Thoracic aorta (tissue), 2 donors: ENCODE data around the gene NEK9. TPM values are rescaled to one million over a fixed set of nuclear protein-coding genes. Genes with fewer than 3 reads are reported as not detected.

Experiments
- ATAC-seq: fragments of 150-250 bp; one replicate; pipeline ENCODE4 v1.8.0; 2017; ENCODE audit warnings: low read depth; ENCODE audit not compliant: insufficient number of reproducible peaks, low FRiP score
- DNase-seq: peaks from one replicate; pipeline ENCODE4 v3.0.0-alpha.2; 2020; ENCODE audit warnings: low spot score
- H3K27ac ChIP-seq, 2 donors: fragments of 200-600 bp; sonication (generic); 1 replicate in 1 of 2; 2 replicates in 1 of 2; pipeline ENCODE4 v1.5.1; 2016; ENCODE audit warnings: mild to moderate bottlenecking in 2 of 2, moderate library complexity in 2 of 2
- H3K27me3 ChIP-seq: fragments of 200-600 bp; sonication (generic); replicated peaks from 2 replicates; pipeline ENCODE4 v1.6.0; 2016; ENCODE audit warnings: mild to moderate bottlenecking; ENCODE audit not compliant: insufficient read depth
- H3K36me3 ChIP-seq: fragments of 200-600 bp; sonication (generic); one replicate; pipeline ENCODE4 v1.5.1; 2016
- H3K4me1 ChIP-seq, 2 donors: fragments of 200-600 bp; sonication (generic); 1 replicate in 1 of 2; 2 replicates in 1 of 2; pipeline versions ENCODE4 v1.5.1 to v1.6.0; 2016; ENCODE audit warnings: low read depth in 2 of 2, mild to moderate bottlenecking in 1 of 2; ENCODE audit not compliant: control insufficient read depth in 1 of 2
- H3K4me3 ChIP-seq: fragments of 200-600 bp; sonication (generic); 2 replicates; pipeline ENCODE4 v1.5.1; 2016; ENCODE audit warnings: mild to moderate bottlenecking
- H3K9me3 ChIP-seq: fragments of 200-600 bp; sonication (generic); 2 replicates; pipeline ENCODE4 v1.5.1; 2016
- total RNA-seq, 2 donors: library from RNA; depleted of rRNA; stranded (reverse); fragments of >200 nt; gene quantifications; one replicate each; pipeline versions ENCODE4 v1.1.0 to v1.2.3, GENCODE V29; 2016
- TF ChIP-seq, protein P1 (sequence below): fragments of 200-600 bp; sonication (generic); IDR thresholded peaks from one replicate; pipeline ENCODE4 v1.5.1; 2019; ENCODE audit warnings: antibody characterized with exemption

Gene NEK9
- total RNA-seq, 2 donors from 2014 or later: 51.3 to 65.3 TPM

DNA sequence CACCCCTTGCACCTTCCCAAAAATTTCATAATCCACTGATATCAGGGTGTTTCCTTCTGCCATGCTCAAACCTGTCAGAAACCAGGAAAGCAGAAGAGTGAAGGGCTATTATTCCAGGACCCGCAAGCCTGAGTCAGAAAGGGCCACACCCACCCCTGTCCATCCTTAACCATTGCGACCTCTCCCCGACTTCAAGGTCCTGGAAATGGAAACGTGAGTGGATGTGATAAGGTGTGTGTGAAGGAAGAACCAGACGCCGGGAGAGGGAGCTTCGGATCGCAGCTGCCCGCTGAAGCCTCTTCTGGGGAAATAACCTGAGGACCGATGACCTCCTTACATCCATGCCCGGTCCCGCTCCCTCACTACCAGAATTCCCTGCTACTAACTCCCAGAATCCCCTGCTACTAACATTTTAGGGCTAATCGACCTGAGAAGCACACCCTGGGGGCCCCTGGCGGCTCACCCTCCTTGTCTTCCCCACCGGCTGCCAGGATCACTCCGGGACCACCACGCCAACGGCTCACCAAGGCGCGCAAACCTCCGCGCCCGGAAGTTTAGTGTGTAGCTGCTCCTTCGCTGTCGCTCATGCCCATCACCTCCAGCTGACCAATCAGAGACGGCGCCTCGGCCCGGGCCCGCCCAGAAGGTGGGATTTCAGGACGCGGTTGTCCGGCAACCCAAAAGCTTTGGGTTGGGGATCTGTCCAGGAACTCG lies 63.2 kb downstream of the NEK9 start, which contains the start of gene ACYP1:
TSS of gene ACYP1 (minus strand) at position 534 of the 714 bp plus-strand sequence. CDS start at position 63, 471 bp downstream.
- TF ChIP-seq, protein P1, sequence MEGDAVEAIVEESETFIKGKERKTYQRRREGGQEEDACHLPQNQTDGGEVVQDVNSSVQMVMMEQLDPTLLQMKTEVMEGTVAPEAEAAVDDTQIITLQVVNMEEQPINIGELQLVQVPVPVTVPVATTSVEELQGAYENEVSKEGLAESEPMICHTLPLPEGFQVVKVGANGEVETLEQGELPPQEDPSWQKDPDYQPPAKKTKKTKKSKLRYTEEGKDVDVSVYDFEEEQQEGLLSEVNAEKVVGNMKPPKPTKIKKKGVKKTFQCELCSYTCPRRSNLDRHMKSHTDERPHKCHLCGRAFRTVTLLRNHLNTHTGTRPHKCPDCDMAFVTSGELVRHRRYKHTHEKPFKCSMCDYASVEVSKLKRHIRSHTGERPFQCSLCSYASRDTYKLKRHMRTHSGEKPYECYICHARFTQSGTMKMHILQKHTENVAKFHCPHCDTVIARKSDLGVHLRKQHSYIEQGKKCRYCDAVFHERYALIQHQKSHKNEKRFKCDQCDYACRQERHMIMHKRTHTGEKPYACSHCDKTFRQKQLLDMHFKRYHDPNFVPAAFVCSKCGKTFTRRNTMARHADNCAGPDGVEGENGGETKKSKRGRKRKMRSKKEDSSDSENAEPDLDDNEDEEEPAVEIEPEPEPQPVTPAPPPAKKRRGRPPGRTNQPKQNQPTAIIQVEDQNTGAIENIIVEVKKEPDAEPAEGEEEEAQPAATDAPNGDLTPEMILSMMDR: no peak
- H3K4me1 ChIP-seq: peaks cover 3 to 24% of the 10 kb centered on the region in 2 donors
- DNase-seq: peak; percentile 70
- peak; percentile 77 for ATAC-seq
- peak within 1 kb of the TSS; percentile 86 for H3K4me3 ChIP-seq
- peak within 1 kb of the TSS; percentile 5 to 51 for H3K27ac ChIP-seq
- H3K9me3 ChIP-seq: no peaks in the 10 kb centered on the region
- H3K27me3 ChIP-seq: no peaks in the 10 kb centered on the region
- no peaks in the 10 kb centered on the region for H3K36me3 ChIP-seq

DNA sequence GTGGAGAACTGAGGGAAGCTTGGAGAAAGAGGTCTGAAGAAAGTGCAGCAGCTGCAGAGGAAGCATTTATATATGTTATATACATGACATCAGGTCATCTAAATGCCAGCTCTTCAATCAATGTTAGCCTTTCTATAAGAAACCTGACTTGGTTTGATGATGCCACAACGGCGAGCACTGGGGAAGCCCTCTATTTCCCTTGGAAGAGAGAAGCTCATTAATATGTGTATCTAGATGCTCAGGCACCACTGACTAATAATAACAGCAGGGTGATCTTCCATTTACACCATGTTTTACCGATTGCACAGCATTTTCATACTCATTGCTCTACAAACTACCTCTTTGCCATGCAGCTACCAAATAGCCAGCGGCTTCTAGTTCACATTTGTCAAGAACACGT lies 63.8 kb downstream of the NEK9 start:
- Histone ChIP-seq H3K27ac (no peak overlapping the region), H3K27me3 (no peaks in the 10 kb centered on the region), H3K4me3 (peak overlapping the region; percentile 86), H3K4me1 (peaks cover 3 to 18% of the 10 kb centered on the region in 2 donors), H3K9me3 (no peaks in the 10 kb centered on the region), H3K36me3 (no peaks in the 10 kb centered on the region)
- TF ChIP-seq, protein P1: no peak
- DNase-seq (no peak), ATAC-seq (no peak)

DNA sequence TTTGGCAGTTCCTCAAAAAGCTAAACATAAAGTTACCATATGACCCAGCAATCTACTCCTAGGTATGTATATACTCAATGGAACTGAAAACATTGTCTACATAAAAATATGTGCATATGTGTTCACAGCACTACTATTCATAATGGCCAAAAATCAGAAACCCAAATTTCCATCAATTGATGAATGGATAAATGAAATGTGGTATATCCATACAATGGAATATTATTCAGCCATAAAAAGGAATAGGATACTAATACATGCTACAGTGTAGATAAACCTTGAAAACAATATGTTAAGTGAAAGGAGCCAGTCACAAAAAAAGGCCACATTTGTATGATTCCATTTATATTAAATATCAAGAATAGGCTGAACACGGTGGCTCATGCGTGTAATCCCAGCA lies 66.4 kb downstream of the NEK9 start:
- ATAC-seq (no peak), DNase-seq (no peak)
- Histone ChIP-seq H3K27ac (no peak overlapping the region), H3K4me1 (peaks cover 3 to 14% of the 10 kb centered on the region in 2 donors), H3K9me3 (no peaks in the 10 kb centered on the region), H3K36me3 (no peaks in the 10 kb centered on the region), H3K27me3 (no peaks in the 10 kb centered on the region), H3K4me3 (no peak overlapping the region)
- TF ChIP-seq, protein P1: no peak

DNA sequence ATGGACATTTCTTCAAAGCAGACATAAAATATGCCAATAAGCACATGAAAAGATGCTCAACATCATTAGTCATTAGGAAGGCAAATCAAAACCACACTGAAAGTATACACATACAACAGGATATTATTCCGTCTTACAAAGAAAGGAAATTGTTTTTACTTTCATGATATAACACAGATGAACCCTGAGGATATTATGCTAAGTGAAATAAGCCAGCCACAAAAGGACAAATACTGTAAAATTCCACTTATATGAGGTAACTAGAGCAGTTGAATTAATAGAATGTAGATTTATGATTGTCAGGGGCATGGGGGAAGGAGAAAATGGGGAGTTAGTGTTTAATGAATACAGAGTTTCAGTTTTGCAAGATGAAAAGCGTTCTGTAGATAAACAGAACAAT lies 67.2 kb downstream of the NEK9 start:
- ATAC-seq: no peak

DNA sequence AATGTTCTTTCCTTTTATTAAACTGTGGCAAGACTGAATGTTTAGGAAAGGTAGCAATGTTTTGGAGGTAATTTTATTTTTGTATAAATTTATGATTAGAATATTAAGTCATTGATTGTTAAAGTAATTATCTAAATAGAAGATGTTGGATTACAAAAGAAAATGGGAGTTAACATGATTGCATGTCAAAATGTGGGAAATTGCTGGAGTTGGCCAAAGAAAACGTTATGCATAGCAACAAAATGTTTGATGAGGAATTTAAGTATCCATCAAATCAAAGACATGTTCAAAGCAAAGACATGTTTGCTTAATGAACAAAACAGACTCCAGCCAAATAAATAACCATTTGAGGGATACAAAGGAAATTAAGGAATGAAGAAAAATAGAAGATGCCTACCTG lies 72.4 kb downstream of the NEK9 start:
- ATAC-seq (no peak), DNase-seq (no peak)
- H3K36me3 ChIP-seq: no peaks in the 10 kb centered on the region
- no peak overlapping the region for H3K4me3 ChIP-seq
- H3K9me3 ChIP-seq: no peaks in the 10 kb centered on the region
- no peak overlapping the region for H3K27ac ChIP-seq
- H3K4me1 ChIP-seq: peaks cover 10 to 16% of the 10 kb centered on the region in 2 donors
- TF ChIP-seq, protein P1: no peak
- no peaks in the 10 kb centered on the region for H3K27me3 ChIP-seq

More for the DNA sequence above, 67.2 kb downstream of the NEK9 start:
- Histone ChIP-seq H3K9me3 (no peaks in the 10 kb centered on the region), H3K27me3 (no peaks in the 10 kb centered on the region), H3K27ac (no peak overlapping the region), H3K4me3 (no peak overlapping the region), H3K36me3 (no peaks in the 10 kb centered on the region), H3K4me1 (peaks cover 3 to 14% of the 10 kb centered on the region in 2 donors)
- no peak for DNase-seq
- TF ChIP-seq, protein P1: no peak
